IPS-NIHi7 (cell line): ENCODE data around the gene EGLN3.
"Not testable (repeated sequence)": the region's sequence is repeated elsewhere in the genome, so short reads cannot be mapped to it uniquely, and the experiment has no call there.

Source experiments
- DNase-seq: peaks from one replicate; pipeline ENCODE4 v3.0.0; 2012; ENCODE audit warnings: mixed read lengths; ENCODE audit errors: extremely low spot score

EGLN3 gene

DNA sequence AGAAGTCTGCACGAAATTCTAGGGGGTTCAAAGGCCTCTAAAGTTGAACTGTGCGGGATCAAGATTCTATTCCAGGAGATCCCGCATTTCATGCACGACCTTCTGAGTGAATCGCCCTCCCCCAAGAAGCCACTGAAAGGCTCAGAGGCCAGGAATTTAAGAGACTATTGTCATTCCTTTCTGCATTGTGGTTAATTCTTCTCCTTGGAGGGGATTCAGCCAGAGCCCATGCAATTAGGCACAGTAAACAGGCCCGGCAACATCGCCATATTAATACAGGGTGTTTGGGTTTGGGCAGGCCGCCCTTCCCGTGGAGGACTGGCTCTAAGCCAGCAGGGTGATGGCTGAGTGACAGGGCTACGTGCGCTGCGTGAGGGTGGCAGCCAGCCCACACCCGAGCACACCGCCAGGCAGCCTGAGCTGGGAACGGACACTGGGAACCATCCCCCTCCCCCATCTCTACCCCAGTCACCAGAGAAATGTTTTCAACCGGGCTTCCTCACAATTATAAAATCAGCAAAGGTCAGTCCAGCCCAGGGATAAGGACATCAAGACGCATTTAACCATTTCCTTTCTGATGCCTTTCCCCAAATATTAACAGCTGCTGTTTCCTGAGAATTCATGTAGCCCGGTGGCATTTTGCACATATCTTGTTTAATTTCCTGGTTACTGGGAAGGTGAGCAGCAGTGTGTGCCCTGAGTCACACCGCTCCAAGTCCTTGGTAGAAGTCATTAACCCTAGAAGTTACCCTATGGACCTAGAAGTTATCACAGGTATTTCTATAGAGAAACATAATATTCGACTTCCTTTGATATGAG, 12.5 kb downstream of the EGLN3 start:
- DNase-seq: peak; percentile 43

DNA sequence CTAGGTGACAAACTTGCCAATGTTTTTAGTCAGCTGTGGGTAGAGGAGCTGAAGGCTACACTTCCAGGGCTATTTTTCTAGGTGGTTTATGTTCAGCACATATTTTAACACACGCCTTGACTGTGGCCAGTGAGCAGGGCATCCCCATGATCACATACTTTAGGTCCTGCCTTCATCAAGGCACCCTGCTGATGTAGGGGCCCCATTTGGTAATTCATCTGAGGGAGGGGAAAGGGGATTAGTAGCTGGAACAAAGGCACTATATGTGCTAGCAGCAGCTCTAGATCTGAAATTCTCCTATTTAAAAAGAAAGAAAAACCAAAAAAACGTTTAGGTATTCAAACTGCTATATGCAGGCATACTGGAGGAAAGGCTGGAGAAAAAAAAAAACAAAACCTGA, 14.5 kb downstream of the EGLN3 start:
- DNase-seq: no peak

GRCh38 chr14:33934938-33935337, 15.9 kb downstream of the EGLN3 start:
- DNase-seq: no peak

DNA sequence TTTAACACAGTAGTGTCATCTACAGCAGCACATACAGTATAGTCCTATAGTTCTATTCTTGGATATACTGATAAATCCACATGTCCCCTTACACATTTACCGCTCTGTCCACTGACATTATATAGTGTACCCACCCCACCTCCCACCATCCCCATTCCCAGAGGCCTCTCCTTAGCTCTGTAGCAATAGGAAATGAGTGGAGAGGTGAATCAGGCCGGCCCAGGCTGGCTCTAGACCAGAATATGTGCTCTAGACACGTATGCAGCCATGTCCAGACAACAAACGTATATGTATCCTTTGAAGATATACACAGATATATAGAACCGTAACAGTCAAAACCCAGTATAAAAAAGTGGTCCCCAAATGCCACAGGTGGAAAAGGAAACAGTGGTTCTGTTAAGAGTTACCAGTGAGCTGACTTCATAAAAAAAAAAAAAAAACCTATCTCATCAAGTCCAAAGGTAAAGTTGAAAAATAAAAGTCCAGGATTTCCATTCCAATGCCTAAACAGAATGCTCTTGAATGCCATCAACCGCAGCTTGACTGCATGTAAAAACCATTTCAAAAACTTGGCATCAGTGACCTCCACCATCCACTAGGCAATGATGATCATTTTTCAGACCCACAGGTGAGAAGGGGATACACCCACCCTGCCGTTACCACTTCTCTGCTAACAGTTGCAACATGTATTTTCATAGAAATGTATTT, 16.7 kb downstream of the EGLN3 start:
- no peak for DNase-seq

DNA sequence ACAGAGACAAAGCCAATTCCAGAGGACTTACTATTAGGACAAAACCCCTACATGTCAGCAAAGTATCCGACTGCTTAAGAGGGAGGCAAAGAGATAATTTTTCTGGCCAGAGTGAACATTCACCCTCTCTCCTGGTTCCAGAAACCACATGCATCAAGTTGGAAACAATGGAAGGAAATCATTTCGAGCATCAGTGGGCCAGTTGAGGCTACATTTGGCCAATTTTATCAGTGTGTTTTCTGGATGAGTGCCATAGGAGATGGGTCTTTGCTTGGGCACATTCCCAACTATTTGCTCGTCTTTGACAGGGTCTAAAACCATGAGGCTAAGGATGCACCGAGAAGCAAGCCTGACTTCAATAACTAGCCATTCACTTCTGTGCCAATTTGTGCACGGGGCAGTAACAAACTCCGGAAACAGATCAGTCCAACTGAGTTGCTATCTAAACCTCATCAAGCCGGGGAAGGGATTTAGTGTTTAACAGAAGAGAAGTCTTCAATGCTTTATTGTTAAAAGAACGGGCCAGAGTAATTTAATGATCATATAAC, 17.4 kb downstream of the EGLN3 start:
- no peak for DNase-seq

DNA sequence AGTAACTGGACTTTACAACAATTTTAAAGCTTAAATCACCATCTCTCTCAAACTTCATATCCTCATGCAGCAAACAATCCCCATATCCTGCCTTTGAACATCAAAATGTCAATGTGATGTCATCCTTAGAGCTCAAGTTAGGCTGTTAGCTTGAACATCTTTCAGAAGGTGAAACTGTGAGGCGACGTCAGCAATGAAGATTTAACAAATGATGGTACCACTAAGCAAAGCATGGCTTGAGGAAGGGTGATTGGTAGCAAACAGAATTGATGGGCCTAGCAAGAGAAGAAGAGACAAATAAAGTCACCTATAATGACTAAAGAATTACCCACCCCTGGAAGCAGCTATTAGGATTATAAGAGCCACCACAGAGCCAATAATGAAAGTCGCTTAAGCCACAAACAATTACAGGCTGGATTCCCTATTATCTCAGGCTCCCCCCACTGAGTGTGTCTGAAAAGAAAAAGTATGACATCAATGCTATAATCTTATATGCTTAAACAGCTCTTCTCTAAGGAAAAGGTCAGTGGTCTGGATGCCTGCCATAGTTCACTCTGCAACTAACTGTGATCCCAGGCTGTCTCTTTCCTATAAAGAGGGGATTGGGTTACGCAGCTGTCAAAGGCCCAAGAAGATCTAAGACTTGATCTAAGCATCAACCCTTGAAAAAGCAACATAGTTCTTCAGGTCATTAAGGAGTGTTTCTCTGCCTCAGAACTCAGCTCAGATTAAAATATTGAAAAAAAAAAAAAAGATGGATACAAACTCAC, 18.1 kb downstream of the EGLN3 start:
- no peak for DNase-seq

DNA sequence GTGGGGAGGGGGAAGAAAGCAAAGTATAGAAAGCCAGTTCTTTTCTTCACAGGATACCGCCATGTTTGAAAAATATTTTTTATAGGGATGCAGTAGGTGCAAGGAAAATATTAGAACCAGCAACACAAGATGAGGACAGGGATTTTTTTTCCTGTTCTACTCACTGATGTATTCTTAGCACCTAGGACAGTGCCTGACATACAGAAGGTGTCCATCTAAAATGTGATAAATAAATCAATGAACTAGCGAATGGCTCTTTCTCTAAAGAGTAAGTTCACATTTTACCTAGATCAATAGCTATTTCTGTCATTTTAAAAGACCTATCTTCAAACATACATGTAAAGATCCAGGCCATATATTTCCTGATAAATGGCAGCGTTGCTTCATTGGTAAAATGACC, 18.8 kb downstream of the EGLN3 start:
- no peak for DNase-seq

DNA sequence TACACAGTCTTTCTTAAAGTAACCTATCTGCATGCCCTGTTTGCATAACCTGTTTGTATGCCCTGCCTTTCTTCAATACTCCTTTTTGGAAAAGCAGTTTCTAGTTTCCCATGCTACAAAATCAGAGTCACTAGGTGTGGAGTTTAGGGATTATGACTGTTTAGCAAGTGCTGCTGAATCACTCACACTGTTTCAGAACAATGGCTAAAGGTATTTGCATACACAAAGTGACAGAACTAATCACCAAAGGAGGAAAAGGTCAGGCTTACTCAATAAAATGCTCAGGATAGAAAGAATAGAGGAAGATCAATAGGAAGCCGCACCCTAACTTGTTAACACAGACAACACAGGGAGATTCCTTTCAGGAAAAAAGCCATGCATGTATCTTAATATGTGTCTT, 19.4 kb downstream of the EGLN3 start:
- DNase-seq: no peak

DNA sequence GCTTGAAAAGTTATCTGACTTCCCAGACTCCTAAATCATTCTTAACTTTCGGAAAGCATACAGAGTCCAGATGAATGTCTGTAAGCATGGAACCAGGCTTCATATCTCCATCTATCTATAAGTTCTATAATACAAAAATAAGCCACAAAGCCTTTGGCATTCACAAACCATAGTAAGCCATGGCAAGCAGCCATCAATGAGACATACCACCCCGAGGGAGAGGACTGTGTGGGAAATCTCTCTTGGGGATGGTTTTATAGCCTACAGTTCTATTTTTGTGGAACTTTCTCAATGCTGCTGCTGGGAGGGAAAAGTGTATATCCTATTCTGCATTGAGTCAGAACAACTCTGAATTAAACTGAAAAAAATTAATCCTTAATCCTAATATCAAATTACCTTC, 20.4 kb downstream of the EGLN3 start:
- DNase-seq: no peak

- DNase-seq: no peak
These were observed 21.0 kb downstream of the EGLN3 start for GRCh38 chr14:33929799-33930408.

DNA sequence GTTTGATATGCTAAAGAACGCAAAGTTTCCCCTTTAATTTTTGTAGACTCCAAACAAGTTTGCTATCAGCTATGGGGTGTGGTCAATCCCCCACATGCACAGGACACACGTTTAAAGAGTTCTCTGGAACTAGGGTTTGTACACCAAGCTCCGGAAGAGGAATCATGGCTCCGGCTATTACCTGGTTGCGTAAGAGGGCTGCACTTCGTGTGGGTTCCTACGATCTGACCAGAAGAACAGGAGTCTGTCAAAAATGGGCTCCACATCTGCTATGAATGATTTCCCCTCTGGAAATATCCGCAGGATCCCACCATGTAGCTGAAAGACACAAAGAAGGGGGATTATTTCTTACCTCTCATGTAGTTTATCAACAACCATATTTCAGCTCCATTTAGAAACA, 22.0 kb downstream of the EGLN3 start:
- no peak for DNase-seq

GRCh38 chr14:33927944-33928343, 22.9 kb downstream of the EGLN3 start:
- no peak for DNase-seq

DNA sequence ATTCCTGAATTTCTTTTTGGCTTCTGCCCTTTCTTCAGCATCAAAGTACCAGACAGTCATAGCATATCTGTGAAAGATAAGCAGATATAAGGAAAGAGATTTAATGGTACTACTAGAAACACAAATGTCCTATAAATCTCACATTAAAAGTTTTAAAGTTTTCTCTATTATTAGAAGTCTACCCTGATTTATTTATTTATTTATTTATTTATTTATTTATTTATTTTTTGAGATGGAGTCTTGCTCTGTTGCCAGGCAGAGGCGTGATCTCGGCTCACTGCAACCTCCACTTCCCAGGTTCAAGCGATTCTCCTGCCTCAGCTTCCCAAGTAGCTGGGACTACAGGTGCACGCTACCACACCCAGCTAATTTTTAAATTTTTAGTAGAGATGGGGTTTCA, 23.9 kb downstream of the EGLN3 start:
- DNase-seq: not testable (repeated sequence)

DNA sequence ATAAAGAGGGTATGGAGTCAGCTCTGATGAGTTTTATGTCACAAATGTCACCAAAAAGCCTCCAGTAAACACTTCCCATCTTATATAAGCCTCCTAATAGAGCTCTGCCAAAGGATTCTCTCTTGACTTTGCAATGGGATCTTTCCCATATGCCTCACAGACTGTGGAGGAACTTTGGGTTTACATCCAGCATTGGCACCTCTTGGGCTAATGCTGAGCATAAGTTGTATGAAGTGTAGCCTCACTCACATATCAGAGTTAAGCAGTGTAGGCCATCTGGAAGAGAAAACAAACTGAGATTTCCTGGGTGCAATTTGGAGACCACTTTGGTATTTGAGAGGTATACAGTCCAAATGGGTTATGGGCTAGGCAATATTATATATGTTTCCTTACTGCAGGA, 24.9 kb downstream of the EGLN3 start:
- no peak for DNase-seq

GRCh38 chr14:33925235-33925634, 25.6 kb downstream of the EGLN3 start:
- no peak for DNase-seq

DNA sequence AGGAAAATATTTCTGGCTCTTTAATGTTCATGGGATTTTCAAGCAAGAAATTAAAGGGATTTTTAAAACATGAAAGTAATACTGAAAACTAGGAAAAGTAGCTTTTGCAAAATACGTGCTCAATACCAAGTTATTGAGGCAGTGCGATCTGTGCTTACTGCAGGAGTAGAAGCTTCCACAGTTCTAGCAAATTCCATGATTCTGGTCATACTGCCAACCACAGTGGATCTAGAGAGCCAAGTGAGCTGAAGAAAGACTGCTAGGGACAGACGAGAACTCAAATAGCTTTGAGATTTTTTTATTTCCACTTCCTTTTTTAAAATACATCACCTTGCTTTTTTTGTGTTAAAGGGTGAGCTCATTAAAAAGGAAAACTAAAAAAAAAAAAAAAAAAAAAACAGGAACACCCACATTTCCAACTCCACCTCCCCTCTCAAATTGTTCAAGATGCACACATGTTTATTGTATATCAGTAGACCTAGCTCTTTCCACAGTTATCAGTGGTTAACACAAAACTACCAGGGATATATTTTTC, 26.2 kb downstream of the EGLN3 start:
- DNase-seq: no peak

DNA sequence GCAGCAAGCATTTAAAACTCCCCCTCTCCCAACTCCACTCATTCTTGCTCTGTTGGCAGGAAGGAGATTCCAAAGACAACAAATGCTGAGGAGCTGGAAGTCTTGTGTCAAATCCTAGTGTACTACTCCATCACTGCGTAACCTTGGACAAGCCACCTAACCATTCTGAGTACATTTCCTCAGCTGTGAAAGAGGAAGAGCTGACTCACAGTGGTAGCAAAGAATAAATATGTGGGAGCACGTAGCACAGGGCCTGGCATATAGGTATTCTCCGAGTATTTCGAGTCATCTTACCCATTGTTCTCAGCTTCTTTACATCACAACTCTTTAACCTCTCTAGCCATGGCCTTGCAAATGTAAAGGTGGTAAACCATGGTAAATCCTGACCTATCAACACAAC, 28.7 kb downstream of the EGLN3 start:
- no peak for DNase-seq

GRCh38 chr14:33918256-33918655, 32.6 kb downstream of the EGLN3 start:
- no peak for DNase-seq

DNA sequence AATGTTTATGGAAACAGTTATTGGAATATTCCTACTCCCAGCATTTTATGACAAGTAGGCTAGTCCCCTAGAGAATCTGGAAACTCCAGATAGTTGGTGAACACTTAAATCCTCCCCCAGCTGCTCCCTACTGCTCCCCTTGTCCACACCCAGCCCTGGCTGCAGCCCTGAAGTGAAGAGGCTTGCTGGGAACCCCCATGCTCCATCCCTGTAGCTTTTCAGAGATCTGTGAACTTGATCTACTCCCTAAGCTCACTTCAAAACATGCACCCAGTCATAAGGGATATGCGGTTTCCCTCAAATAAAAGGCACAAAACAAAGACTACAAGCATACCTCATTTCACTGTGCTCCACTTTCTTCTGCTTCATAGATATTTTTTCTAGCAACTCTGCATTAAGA, 33.2 kb downstream of the EGLN3 start:
- no peak for DNase-seq

GRCh38 chr14:33916663-33917565, 34.0 kb downstream of the EGLN3 start:
- no peak for DNase-seq

DNA sequence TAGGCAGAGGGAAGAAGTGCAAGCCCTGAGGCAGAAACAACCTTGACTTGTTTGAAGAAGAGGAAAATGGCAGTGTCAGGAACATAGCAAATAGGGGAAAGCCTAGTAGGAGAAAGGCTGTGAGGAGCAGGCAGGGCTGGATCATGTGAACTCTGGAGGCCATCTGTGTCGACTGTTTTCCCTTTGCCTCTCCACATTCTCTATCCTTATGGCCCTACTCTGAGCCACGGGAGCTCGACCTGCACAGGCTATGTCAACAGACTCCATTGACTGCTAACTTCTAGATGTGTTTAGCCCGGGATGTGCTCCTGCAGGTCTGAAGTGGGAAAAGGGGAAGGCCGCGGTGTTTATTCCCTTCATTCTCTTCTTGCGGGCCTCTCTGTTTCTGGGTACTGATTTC, 35.2 kb downstream of the EGLN3 start:
- DNase-seq: no peak
